IPS-NIHi7 (cell line): Measurements from ENCODE around the gene CCR5.
A peak's percentile ranks its signal among the peaks of the same experiment; 100 is the strongest.

Experiments
- DNase-seq: peaks from one replicate; pipeline ENCODE4 v3.0.0; 2012; ENCODE audit warnings: mixed read lengths; ENCODE audit errors: extremely low spot score

CCR5 gene

GRCh38 chr3:46358466-46358865, 12.3 kb upstream of the CCR5 start:
- no peak for DNase-seq

GRCh38 chr3:46359733-46360493, 10.8 kb upstream of the CCR5 start:
- DNase-seq = no peak

- no peak for DNase-seq
Observed at GRCh38 chr3:46360907-46361306, 9.8 kb upstream of the CCR5 start.

- no peak for DNase-seq
Observed at GRCh38 chr3:46361408-46362283, 9.1 kb upstream of the CCR5 start.

- DNase-seq = no peak
Observed at GRCh38 chr3:46365041-46365440, 5.7 kb upstream of the CCR5 start.

- DNase-seq = no peak
Observed at GRCh38 chr3:46365737-46366524, 4.8 kb upstream of the CCR5 start.

- no peak for DNase-seq
Observed at GRCh38 chr3:46367811-46368210, 2.9 kb upstream of the CCR5 start.

- peak; percentile 82 for DNase-seq
Observed at GRCh38 chr3:46368569-46368968, 2.2 kb upstream of the CCR5 start.

GRCh38 chr3:46369151-46369550, 1.6 kb upstream of the CCR5 start:
- DNase-seq = no peak

- DNase-seq = no peak
Observed at GRCh38 chr3:46369675-46370132, 1.0 kb upstream of the CCR5 start.

GRCh38 chr3:46371519-46372340, 984 bp downstream of the CCR5 start:
- DNase-seq = no peak

GRCh38 chr3:46372492-46373359, 2.0 kb downstream of the CCR5 start:
- peak; percentile 42 for DNase-seq

GRCh38 chr3:46374755-46375154, 4.0 kb downstream of the CCR5 start:
- DNase-seq = no peak

- DNase-seq = no peak
Observed at GRCh38 chr3:46375218-46375617, 4.5 kb downstream of the CCR5 start.

GRCh38 chr3:46375814-46376213, 5.1 kb downstream of the CCR5 start:
- no peak for DNase-seq

GRCh38 chr3:46378426-46378942, 7.7 kb downstream of the CCR5 start:
- peak; percentile 79 for DNase-seq

- no peak for DNase-seq
Observed at GRCh38 chr3:46380471-46381221, 9.9 kb downstream of the CCR5 start.

- no peak for DNase-seq
Observed at GRCh38 chr3:46381625-46382024, 10.9 kb downstream of the CCR5 start.
